IMR-90 (cell line): ENCODE measurements around the gene NR2C2. TPM values are rescaled to one million over a fixed set of nuclear protein-coding genes. Genes with fewer than 3 reads are reported as not detected.

ENCODE experiments used
- ATAC-seq: fragments of 200-7000 bp; cut with Tn5 transposase; 2 replicates; pipeline ENCODE4 v1.9.1; 2020; ENCODE audit warnings: low read depth, mild to moderate bottlenecking, moderate library complexity
- BruUV-seq: library from RNA; stranded (reverse); fragments of 400-500 nt; replicated peaks from 2 replicates; lab custom pipeline; 2021; lab: Mats Ljungman, UMichigan
- CTCF ChIA-PET: fragments of 300-600 bp; formaldehyde crosslinking; extraction: SDS; loops from one replicate; lab custom pipeline; 2021; ENCODE audit warnings: antibody characterized with exemption; lab: Yijun Ruan, JAX
- POLR2A ChIA-PET: fragments of 300-600 bp; sonication (Branson Sonifier 250); formaldehyde crosslinking; loops from one replicate; lab custom pipeline; 2022; ENCODE audit warnings: antibody characterized with exemption; ENCODE audit not compliant: unreplicated experiment; lab: Charles Lee
- DNase-seq: peaks from one replicate; pipeline ENCODE4 v3.0.0; 2013
- H2AFZ ChIP-seq: replicated peaks from 2 replicates; pipeline ENCODE3; 2013; ENCODE audit warnings: low read length, mild to moderate bottlenecking; ENCODE audit not compliant: poor library complexity
- H2AK5ac ChIP-seq: 2 replicates; pipeline ENCODE4 v1.6.1; 2013; ENCODE audit warnings: low read depth, low read length, inconsistent platforms
- H2AK9ac ChIP-seq: replicated peaks from 2 replicates; pipeline ENCODE3; 2013; ENCODE audit warnings: mild to moderate bottlenecking, low read depth, low read length, moderate library complexity; ENCODE audit not compliant: poor library complexity
- H2BK120ac ChIP-seq: 2 replicates; pipeline ENCODE4 v1.6.1; 2013; ENCODE audit warnings: low read depth, low read length, inconsistent platforms
- H2BK15ac ChIP-seq: 3 replicates; pipeline ENCODE4 v1.6.1; 2013; ENCODE audit warnings: low read depth, low read length, inconsistent platforms
- H2BK20ac ChIP-seq: 2 replicates; pipeline ENCODE4 v1.6.1; 2013; ENCODE audit warnings: low read depth, mild to moderate bottlenecking, inconsistent platforms, low read length, moderate library complexity
- H2BK5ac ChIP-seq: 2 replicates; pipeline ENCODE4 v1.6.1; 2013; ENCODE audit warnings: mild to moderate bottlenecking, low read depth, low read length, inconsistent platforms; ENCODE audit not compliant: poor library complexity, severe bottlenecking
- H3K14ac ChIP-seq: replicated peaks from 2 replicates; pipeline ENCODE4 v1.6.1; 2013; ENCODE audit warnings: low read depth, low read length, inconsistent platforms
- H3K18ac ChIP-seq: 2 replicates; pipeline ENCODE4 v1.6.1; 2013; ENCODE audit warnings: low read depth, low read length, control low read depth
- H3K23ac ChIP-seq: 2 replicates; pipeline ENCODE4 v1.6.1; 2013; ENCODE audit warnings: low read depth, low read length, inconsistent platforms
- H3K27ac ChIP-seq: 2 replicates; pipeline ENCODE4 v1.5.1; 2013; ENCODE audit warnings: mild to moderate bottlenecking, control low read depth, low read length; ENCODE audit not compliant: insufficient read depth
- H3K27me3 ChIP-seq: 2 replicates; pipeline ENCODE4 v1.6.1; 2013; ENCODE audit warnings: low read length; ENCODE audit not compliant: control insufficient read depth, insufficient read depth
- H3K36me3 ChIP-seq: 2 replicates; pipeline ENCODE4 v1.6.1; 2013; ENCODE audit warnings: low read length, mixed read lengths; ENCODE audit not compliant: control insufficient read depth, insufficient read depth
- H3K4ac ChIP-seq: 2 replicates; pipeline ENCODE4 v1.6.1; 2013; ENCODE audit warnings: low read depth, low read length, inconsistent platforms
- H3K4me1 ChIP-seq: 2 replicates; pipeline ENCODE4 v1.6.1; 2013; ENCODE audit warnings: low read length, mixed read lengths; ENCODE audit not compliant: control insufficient read depth, insufficient read depth
- H3K4me2 ChIP-seq: 2 replicates; pipeline ENCODE4 v1.6.1; 2013; ENCODE audit warnings: low read depth, mild to moderate bottlenecking, control low read depth, low read length, moderate library complexity
- H3K4me3 ChIP-seq: 2 replicates; pipeline ENCODE4 v1.5.1; 2013; ENCODE audit warnings: low read depth, mild to moderate bottlenecking, control low read depth, low read length, moderate library complexity; ENCODE audit not compliant: insufficient read depth
- H3K56ac ChIP-seq: 2 replicates; pipeline ENCODE4 v1.6.1; 2013; ENCODE audit warnings: low read length, inconsistent platforms; ENCODE audit not compliant: insufficient read depth; ENCODE audit errors: extremely low read depth
- H3K79me1 ChIP-seq, 2 experiments: 2 replicates each; pipeline ENCODE4 v1.6.1; 2013; ENCODE audit warnings: low read length in 2 of 2, inconsistent platforms in 1 of 2, low read depth in 1 of 2
- H3K9ac ChIP-seq: 2 replicates; pipeline ENCODE4 v1.6.1; 2013; ENCODE audit warnings: low read depth, low read length, control low read depth
- H3K9me1 ChIP-seq: 2 replicates; pipeline ENCODE4 v1.6.1; 2013; ENCODE audit warnings: low read length, inconsistent platforms; ENCODE audit not compliant: insufficient read depth
- H3K9me3 ChIP-seq: 2 replicates; pipeline ENCODE4 v1.6.1; 2013; ENCODE audit warnings: low read length; ENCODE audit not compliant: control insufficient read depth, insufficient read depth
- H4K20me1 ChIP-seq: 2 replicates; pipeline ENCODE4 v1.6.1; 2013; ENCODE audit warnings: low read length, inconsistent platforms; ENCODE audit not compliant: insufficient read depth
- H4K5ac ChIP-seq: 2 replicates; pipeline ENCODE4 v1.6.1; 2013; ENCODE audit warnings: mild to moderate bottlenecking, low read depth, low read length, control low read depth
- H4K8ac ChIP-seq, 2 experiments: 2 replicates each; pipeline ENCODE4 v1.6.1; 2013; ENCODE audit warnings: low read depth in 2 of 2, low read length in 2 of 2, control low read depth in 1 of 2, inconsistent platforms in 1 of 2
- H4K91ac ChIP-seq: 2 replicates; pipeline ENCODE4 v1.6.1; 2013; ENCODE audit warnings: low read depth, low read length, inconsistent platforms; ENCODE audit not compliant: insufficient read depth
- CEBPB ChIP-seq: IDR thresholded peaks from 2 replicates; pipeline ENCODE4 v1.6.1; 2012; ENCODE audit warnings: low read depth, low read length, improper control_type of control experiment
- CTCF ChIP-seq: conservative IDR thresholded peaks from 2 replicates; pipeline ENCODE4 v1.5.1; 2012; ENCODE audit warnings: mild to moderate bottlenecking, low read depth, low read length, improper control_type of control experiment
- FOS ChIP-seq: fragments of 150-350 bp; IDR thresholded peaks from 2 replicates; pipeline ENCODE4 v1.6.1; 2016; ENCODE audit warnings: low read depth, low read length
- MAFK ChIP-seq: IDR thresholded peaks from 2 replicates; pipeline ENCODE4 v1.6.1; 2012; ENCODE audit warnings: low read depth, low read length, improper control_type of control experiment
- MXI1 ChIP-seq: IDR thresholded peaks from 2 replicates; pipeline ENCODE4 v1.6.1; 2012; ENCODE audit warnings: low read depth, mild to moderate bottlenecking, low read length, moderate library complexity, borderline replicate concordance
- RCOR1 ChIP-seq: IDR thresholded peaks from 2 replicates; pipeline ENCODE4 v1.6.1; 2012; ENCODE audit warnings: mild to moderate bottlenecking, low read length, improper control_type of control experiment; ENCODE audit not compliant: insufficient replicate concordance
- RFX5 ChIP-seq: IDR thresholded peaks from 2 replicates; pipeline ENCODE4 v1.8.0; 2012; ENCODE audit warnings: low read depth, mild to moderate bottlenecking, low read length, moderate library complexity
- SMC3 ChIP-seq: fragments of 150-350 bp; IDR thresholded peaks from 2 replicates; pipeline ENCODE4 v1.6.1; 2016; ENCODE audit warnings: low read depth, mild to moderate bottlenecking, antibody characterized with exemption, low read length, moderate library complexity
- WGBS, 2 experiments: methylation state at CpG; one replicate each; pipeline versions ENCODE4 v1.1.5 to v1.1.7; 2013; ENCODE audit warnings: missing lambda C conversion rate in 2 of 2; ENCODE audit not compliant: insufficient read length in 1 of 2; ENCODE audit errors: extremely low coverage in 2 of 2; 5-methylcytosine and 5-hydroxymethylcytosine counted together
- dilution Hi-C: fragments of 300-500 bp; cut with HindIII; formaldehyde crosslinking; loops from one replicate; pipeline ENCODE4 v1.14.3; 2018; ENCODE audit warnings: low sequenced_read_pairs; ENCODE audit not compliant: unreplicated experiment
- in situ Hi-C: fragments of 300-500 bp; cut with MboI; formaldehyde crosslinking; loops from 3 replicates; pipeline ENCODE4 v1.14.3; 2019; ENCODE audit warnings: low sequenced_read_pairs, inconsistent platforms, mixed read lengths
- intact Hi-C: fragments of 100-400 bp; cut with micrococcal nuclease; formaldehyde crosslinking; loops from 2 replicates; pipeline ENCODE4 v1.10.0; 2022
- polyA plus RNA-seq, 3 experiments: library from polyadenylated mRNA; depleted of rRNA; stranded (reverse); fragments of >200 nt; gene quantifications; 2 replicates each; pipeline ENCODE4 v1.2.3, GENCODE V29; 2012; ENCODE audit warnings: low replicate concordance in 1 of 3
- total RNA-seq: library from RNA; depleted of rRNA; stranded (reverse); fragments of >200 nt; gene quantifications from 2 replicates; pipeline ENCODE4 v1.2.3, GENCODE V29; 2012

The NR2C2 gene
- total and polyA plus RNA-seq, 2 of the 4 experiments (the other 2 are of a cell fraction) = 10.4 to 13.8 TPM

- CTCF ChIA-PET = no interaction called here
- Histone ChIP-seq H3K9ac (no peak overlapping the region), H3K23ac (no peak overlapping the region), H3K9me1 (peaks cover 3% of the 10 kb centered on the region; the same call in 1 of the 2 replicates), H3K4me2 (no peak overlapping the region), H3K9me3 (no peaks in the 10 kb centered on the region), H3K18ac (no peak overlapping the region), H2AFZ (no peak overlapping the region), H4K20me1 (peaks cover 3% of the 10 kb centered on the region; the same call in 1 of the 2 replicates), H3K56ac (no peak overlapping the region), H2BK20ac (no peak overlapping the region), H3K4ac (no peak overlapping the region), H2AK5ac (no peak overlapping the region), H4K5ac (no peak overlapping the region), H4K91ac (no peak overlapping the region), H4K8ac (no peak overlapping the region), H3K4me1 (no peaks in the 10 kb centered on the region; the same call in 1 of the 2 replicates), H2BK120ac (no peak overlapping the region), H3K14ac (no peak overlapping the region), H2AK9ac (no peak overlapping the region), H2BK15ac (no peak overlapping the region), H2BK5ac (no peak overlapping the region), H3K36me3 (peaks cover 22% of the 10 kb centered on the region), H3K27ac (no peak overlapping the region), H3K4me3 (no peak overlapping the region), H3K27me3 (no peaks in the 10 kb centered on the region), H3K79me1 (peaks cover 10 to 43% of the 10 kb centered on the region in 2 experiments; a peak in 3 of 4 replicates)
- intact Hi-C loops = loop anchor here (1.0 kb wide), 1 partner anchor 46 kb away; no protein-coding TSS in a partner anchor
- ATAC-seq = no peak
- BruUV-seq = no TSS peak
- in situ Hi-C loops = no loop called here
- TF ChIP-seq RCOR1 (no peak), CTCF (no peak), MAFK (no peak), SMC3 (no peak), MXI1 (no peak), CEBPB (no peak), RFX5 (no peak), FOS (no peak)
- no peak for DNase-seq
- dilution Hi-C loops = no loop called here
- 100% methylated on average over 1 of the region's 5 CpGs; no CpG with 5 or more reads in 1 of the 2 experiments for WGBS, 2 experiments
- POLR2A ChIA-PET = no interaction called here
These were observed 63.8 kb downstream of the NR2C2 start for GRCh38 chr3:15011174-15011573.
